Raji (cell line): Measurements from ENCODE around the gene ASB18.

Source experiments
- POLR2A ChIP-seq: IDR thresholded peaks from 2 replicates; pipeline ENCODE4 v1.6.1; 2011; ENCODE audit warnings: low read depth, low read length, control low read depth; ENCODE audit not compliant: insufficient read depth

The ASB18 gene

DNA sequence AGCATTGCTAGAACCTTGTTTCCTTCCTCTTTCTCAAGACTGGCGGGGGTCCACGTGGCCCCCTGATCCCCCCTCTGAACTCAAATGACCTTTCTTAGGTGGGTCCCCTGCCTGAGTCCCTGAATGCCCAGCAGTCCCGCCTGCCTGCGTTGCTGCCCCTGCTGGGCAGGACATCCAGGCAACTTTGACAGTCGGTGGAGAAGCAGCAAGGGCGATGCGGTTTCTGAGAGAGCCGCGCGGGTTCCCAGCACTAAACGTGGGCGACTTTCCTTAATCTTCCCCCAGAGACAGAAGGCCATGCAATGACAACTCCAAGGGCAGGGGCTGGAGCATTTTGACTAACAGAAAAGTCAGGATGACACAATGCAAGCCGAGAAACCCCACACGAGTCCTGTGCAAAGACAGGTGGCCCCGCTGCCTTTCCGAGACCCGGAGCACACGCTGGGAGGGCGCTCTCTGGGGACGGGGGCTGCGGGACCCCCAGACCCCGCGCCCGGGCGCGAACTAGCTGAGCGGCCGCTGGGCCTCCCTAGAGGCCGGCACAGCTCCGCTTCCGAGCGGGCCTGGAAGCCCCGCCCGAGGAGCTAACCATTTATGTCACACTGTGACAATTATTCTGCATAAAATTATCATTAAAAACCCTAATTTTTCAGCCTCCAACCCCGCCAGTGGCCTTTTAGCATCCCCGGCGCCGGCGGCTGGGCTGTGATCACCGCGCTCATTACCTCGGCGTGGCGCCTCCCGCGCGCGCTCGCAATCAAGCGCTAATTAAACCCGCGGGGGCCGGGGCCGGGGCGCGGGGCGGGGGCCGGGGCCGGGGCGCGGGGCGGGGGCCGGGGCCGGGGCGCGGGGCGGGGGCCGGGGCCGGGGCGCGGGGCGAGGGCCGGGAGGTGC lies 27.4 kb downstream of the ASB18 start:
- TF ChIP-seq POLR2A: no peak

DNA sequence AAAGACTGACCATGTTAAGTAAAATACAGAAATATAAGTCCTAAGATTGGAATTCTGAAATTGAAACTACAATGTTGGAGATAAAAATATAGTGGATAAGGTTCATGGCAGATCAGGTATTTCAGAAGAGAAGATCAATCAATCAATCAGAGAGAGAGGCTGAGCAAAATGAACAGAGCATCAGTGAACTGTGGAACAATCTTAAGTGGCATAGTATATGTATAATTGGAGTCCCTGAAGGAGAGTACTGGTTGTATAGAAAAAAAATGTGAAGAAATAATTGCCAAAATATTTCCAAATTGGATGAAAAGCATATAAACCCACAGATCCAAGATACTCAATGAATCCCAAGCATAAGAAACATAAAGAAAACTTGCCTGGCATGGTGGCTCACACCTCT lies 35.0 kb downstream of the ASB18 start:
- no peak for TF ChIP-seq POLR2A

DNA sequence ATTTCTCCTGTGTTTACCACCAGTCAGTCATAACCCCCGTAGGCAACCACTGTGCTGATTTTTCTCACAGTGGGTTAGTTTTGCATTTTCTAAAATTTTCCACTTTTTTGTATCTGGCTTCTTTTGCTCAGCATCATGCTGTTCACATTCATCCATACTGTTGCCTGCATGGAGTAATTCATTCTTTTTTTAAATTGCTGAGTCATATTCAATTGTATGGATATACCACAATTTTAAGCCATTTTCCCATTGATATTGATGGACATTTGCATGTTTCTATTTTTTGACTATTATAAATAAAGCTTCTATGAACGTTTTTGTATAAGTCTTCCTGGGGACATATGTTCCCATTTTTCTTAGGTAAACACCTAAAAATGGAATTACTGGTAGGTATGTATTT lies 40.5 kb downstream of the ASB18 start:
- TF ChIP-seq POLR2A: no peak

GRCh38 chr2:236221798-236222197 lies 42.4 kb downstream of the ASB18 start:
- TF ChIP-seq POLR2A: no peak

DNA sequence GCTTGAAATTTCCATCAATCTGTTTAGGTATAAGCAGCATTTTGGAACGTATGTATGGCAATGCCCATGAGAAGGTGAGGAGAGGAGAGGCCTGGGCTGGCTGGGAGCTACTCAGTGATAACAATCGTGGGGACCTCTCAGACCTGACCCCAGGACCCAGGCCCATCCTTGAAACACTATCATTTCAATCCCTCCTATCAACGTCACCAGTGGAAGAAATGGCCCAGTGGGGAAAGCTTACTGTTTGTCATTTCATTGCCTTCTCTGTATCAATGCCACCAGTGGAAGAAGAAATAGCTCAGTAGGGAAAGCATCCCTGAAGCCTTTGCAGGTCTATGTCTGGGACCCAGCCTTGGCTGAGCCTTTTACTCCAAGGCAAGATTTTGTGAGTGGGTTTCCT lies 44.8 kb downstream of the ASB18 start:
- no peak for TF ChIP-seq POLR2A

DNA sequence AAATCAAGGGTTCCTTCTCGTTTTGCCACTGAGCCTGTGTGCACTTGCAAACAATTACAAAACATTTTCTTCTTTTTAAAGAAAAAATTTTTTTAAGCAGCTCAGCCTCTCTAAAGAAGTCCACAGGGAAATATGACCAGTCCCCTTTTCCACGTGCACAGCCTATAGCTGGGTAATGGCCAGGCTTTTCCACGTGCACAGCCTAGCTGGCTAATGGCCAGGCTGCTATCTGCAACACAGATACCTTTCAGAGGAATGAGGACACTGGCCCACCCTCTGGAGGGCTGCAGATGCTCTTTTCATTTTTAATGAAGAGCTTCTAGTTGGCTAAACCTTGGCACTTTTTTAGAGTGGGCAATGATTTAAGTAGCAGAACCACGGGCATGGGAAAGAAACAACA lies 46.3 kb downstream of the ASB18 start:
- TF ChIP-seq POLR2A: no peak

GRCh38 chr2:236216711-236217110 lies 47.5 kb downstream of the ASB18 start:
- no peak for TF ChIP-seq POLR2A

DNA sequence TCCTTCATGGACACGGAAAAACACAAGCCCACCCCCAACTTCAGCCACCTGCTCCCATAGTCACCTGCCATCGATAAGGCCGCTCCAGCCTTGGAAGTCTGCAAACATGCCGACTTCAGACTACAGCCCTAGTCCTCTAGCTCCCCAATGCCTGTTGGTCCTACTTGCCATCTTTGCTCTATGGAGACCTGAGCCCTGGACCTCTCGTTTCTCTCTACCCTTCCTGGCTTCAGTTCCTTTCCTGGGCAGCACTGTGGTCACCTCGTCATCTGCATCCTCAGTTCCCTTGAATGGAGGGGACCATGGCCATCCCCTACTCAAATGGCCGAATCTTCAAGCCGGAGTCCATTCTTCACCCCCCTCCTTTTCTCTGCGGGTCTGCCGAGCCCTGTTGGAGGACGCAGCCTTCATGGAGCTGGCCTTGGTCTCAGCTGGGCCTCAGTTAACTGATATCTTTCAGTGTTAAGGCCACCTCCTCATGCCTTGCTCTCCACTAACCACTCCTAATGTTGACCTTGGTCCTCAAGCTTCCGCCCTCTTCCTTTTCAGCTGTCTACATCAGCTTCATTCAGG lies 48.4 kb downstream of the ASB18 start:
- TF ChIP-seq POLR2A: no peak

- no peak for TF ChIP-seq POLR2A
Measured at GRCh38 chr2:236215196-236215595, 49.0 kb downstream of the ASB18 start.

DNA sequence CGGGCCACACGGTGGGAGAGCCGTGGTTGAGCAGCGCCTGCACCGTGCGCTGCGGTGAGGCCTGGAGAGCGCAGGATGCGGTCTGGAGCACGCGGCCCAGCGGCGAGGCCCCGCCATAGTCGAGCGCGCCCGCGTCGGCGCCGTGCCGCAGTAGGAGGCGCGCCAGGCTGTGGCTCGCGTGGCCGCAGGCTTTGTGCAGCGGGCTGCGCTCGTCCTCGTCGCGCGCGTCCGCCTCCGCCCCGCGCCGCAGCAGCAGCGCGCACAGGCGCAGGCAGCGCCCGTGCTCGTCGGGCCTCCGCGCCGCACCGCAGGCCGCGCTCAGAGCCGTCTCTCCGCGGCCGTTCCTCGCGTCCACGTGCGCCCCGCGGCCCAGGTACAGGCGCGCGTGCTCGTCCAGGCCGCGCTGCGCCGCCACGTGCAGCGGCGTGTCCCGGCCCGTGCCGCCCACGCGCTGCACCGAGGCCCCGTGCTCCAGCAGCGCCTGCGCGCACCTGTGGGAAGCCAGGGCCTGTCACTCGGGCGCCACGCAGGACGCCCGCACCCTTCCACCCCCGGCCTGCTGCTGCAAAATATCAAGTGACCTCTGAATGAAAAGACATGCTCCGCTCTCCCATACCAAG lies 49.7 kb downstream of the ASB18 start:
- no peak for TF ChIP-seq POLR2A

GRCh38 chr2:236211296-236211695 lies 52.9 kb downstream of the ASB18 start:
- TF ChIP-seq POLR2A: no peak

GRCh38 chr2:236210536-236210935 lies 53.7 kb downstream of the ASB18 start:
- TF ChIP-seq POLR2A: no peak

DNA sequence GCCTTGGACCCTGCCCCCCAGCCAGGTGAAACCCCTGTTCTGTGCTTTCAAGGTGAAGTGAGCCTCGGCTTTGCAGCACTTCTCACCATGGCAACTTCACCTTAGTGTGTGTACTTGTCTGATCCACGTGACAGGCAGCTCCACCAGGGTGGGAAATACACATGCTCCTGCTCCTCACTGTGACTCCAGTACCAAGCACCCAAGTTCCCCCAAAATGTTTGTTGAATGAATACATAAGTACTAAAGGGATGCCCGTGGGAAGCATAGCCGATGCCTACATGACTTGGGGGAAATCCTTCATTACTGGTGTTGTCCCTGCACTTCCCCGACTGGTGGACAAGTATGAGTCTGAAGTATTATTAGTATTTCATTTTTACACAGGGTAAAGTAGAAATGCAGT lies 54.2 kb downstream of the ASB18 start:
- TF ChIP-seq POLR2A: no peak

DNA sequence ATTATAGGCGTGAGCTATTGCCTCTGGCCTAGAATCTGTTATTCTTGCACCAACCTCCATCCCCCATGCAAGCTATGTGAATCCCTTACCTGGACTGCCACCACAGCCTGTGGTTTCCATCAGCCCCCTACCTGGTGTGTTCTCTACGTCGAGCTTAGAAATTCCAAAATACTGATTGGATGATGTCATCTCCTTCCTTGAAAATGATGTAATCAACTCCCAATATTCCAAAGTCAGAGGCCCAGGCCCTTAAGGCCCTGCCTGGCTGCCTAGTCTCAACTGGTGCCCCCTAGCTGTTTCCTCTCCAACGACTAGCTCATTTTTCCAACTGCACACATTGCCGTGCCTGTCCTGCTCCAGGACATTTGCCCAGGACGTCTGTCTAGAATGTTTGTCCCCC lies 54.7 kb downstream of the ASB18 start:
- no peak for TF ChIP-seq POLR2A

- TF ChIP-seq POLR2A: no peak
Measured at GRCh38 chr2:236208019-236208926, 55.9 kb downstream of the ASB18 start.

DNA sequence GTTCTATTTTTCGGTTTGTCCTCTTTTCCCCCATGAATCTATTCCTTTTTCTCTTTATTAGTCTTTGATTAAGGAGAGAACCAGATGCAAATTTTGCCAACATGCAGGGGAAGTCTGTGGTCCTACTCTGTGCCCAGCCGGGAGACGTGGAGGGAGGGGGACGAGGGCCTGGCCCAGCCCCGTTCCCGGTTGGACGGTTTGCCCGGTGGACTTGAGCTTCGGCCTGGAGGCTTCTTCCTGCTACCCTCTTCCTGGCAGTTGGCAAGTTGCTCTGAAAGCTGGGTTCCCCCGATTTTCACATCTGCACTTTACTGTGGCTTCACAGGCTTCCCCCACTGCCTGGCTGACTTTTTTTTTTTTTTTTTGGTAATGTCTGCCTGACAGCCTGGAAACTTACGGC lies 56.7 kb downstream of the ASB18 start:
- no peak for TF ChIP-seq POLR2A
